GM21786 (cell line): ENCODE results near the gene MBD6.

Source experiments
- ATAC-seq: cut with Tn5 transposase; IDR thresholded peaks from one replicate; pipeline ENCODE4 v1.9.1; 2021; ENCODE audit not compliant: unreplicated experiment

The MBD6 gene

DNA sequence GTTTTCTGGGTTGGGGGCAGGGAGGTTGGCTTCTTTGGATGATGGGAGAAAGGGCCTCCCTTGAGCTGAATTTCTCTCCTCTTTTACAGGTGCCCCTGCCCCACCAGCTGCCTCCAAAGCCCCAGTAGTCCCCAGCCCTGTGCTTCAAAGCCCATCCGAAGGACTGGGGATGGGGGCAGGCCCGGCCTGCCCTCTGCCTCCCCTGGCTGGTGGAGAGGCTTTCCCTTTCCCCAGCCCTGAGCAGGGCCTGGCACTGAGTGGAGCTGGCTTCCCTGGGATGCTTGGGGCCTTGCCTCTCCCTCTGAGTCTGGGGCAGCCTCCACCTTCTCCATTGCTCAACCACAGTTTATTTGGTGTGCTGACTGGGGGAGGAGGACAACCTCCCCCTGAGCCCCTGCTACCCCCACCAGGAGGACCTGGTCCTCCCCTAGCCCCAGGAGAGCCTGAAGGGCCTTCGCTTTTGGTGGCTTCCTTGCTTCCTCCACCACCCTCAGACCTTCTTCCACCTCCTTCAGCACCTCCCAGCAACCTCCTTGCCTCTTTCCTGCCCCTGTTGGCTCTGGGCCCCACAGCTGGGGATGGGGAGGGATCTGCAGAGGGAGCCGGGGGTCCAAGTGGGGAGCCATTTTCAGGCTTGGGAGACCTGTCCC is 4.0 kb downstream of the MBD6 start:
- no peak for ATAC-seq

- ATAC-seq: no peak
Observed at GRCh38 chr12:57527184-57527583, 4.6 kb downstream of the MBD6 start.

DNA sequence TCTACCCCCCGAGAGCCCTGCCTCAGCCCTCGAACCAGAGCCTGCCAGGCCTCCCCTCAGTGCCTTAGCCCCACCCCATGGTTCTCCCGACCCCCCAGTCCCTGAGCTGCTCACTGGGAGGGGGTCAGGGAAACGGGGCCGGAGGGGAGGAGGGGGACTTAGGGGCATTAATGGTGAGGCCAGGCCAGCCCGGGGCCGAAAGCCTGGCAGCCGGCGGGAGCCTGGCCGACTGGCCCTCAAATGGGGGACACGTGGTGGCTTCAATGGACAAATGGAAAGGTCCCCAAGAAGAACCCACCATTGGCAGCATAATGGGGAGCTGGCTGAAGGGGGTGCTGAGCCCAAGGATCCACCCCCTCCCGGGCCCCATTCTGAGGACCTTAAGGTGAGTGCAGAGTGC is 5.6 kb downstream of the MBD6 start:
- ATAC-seq: no peak

DNA sequence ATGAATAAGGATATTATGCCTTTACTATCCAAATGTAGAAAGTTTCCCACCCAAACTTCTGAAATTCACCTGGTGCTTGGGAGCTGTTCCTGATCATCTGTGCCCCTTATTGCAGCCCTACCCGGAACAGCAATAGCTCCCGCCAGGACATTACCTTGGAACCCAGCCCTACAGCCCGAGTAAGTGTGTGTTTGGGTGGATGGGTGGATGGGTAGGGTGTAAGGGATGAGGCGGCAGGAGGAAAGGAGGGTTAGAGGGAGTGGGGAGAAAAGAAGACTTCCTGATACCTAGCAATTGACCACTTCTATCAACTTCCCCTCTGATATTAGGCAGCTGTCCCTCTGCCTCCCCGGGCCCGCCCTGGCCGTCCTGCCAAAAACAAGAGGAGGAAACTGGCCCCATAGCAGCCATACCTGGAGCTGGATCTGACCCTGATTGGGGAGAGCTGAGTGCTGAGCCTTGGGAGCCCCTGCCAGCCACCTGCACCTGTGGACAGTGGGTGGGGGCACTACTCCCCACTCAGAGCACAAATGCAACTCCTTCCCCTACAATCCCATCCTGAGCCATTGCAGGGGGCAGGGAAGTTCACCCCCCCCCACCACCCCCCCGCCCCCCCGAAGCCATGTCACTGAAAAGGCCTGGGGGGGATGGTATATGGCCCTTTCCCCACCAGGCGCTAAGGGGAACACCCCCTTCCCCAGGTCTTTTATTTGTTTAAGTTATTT is 6.4 kb downstream of the MBD6 start:
- ATAC-seq: no peak

DNA sequence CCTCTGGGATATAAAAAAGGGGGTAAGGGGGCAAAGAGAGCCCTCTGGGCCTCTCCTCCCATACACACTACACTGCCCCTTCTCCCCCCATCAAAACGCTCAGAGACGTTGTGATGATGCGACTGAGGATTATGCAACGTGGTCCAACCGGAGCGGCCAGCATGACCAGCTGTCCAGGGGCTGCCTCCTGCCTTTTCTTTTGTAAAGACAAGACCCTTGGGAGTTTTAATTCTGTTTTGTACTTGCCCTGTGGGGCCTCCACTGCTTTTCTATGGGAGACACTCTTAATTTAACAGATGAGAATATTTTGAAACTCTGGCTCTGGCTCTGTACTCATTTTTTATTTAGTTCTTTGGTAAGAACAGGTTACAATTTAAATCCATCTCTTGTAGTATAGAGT is 7.2 kb downstream of the MBD6 start:
- ATAC-seq: no peak

DNA sequence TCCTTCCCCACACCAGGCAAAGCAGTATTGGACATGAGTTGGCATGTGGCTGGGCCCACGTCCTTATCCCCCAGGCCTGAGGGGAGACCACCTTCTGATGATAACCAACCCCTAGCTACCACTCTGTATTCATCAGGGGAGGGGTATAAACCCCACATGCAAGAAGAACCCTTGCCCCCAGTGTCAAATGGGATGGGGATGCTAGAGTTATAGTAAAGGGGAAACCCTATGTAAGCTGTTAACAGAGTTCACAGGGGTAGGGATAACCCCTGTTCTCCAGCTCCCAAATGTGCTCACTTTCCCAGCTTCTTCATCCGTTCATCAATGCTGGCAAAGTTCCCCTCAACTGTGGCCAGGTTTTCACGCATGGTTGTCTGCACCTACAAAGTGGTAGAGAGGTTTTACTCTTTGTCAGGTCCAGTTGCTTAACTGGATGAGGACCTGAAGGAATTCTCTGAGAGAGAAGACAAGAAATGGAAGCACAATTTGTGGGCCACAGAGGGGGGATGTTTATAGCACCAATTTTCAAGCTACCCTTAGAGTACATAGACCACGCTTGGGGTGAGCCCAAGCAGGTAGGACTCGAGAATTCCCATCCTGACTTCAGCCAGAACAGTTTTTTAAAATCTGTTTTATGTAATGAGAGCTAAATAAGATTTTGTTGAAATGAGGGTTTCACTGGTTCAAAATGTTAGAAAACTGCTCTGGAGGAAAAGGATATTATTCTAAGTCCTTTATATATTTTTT is 7.9 kb downstream of the MBD6 start:
- no peak for ATAC-seq

DNA sequence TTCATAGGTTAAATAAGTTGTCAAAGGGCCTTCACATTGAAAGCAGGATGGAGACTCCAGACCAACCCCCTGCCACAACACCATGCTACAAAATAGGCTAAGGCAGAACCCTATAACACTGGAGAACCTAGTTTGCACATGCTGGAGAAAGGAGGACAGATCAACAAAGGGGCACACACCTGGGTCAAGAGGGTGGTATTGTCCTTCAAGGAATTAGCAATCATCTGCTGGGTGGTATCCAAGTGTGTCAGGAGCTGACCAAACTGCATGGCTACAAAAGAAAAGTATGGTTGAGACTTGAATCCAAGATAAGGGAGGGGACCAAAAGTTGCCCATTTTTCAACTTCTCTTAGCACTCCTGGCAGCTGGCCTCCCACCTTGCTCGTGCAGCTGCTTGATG is 9.2 kb downstream of the MBD6 start:
- ATAC-seq: no peak

GRCh38 chr12:57533108-57533507 is 10.5 kb downstream of the MBD6 start:
- ATAC-seq: no peak

- ATAC-seq: no peak
Observed at GRCh38 chr12:57534250-57534649, 11.6 kb downstream of the MBD6 start.

- no peak for ATAC-seq
Observed at GRCh38 chr12:57534991-57535543, 12.4 kb downstream of the MBD6 start.

DNA sequence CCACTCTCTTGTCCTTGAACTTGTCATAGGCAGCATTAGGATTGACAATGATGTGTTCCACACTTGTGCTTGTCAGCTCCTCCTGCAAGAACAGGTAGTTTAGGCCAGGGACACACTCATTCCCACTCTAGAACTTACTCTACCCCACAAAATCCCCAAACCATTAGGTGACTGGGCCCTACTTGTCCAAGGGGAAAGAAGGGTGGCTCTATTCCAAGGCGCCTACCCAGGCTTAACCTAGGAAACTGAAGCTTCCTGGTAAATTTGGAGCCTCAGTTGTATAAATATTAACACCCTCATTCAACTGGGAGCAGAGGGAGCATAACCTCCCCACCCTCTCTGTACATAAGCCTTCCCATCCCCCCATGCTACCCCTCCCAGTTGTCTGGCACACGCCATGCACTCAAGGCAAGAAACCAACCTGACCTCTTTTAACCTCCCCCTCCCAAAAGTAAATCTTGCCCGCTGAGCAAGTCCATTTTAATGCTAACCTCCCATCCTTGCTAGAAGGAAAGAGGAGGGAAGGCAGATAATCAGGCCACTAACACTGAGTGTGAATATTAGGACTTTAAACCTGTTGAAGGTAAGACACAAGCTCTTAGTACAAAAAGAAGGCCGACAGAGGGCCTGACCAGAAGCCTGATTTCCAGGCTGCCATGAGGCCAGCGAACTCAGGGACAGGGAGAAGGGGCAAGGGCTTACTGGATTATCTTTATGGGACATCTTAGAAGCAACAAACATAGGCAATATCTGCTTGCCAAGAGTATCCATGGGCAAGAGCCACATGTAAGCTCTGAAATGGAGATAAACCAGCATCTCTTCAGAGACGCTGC is 13.4 kb downstream of the MBD6 start:
- no peak for ATAC-seq

DNA sequence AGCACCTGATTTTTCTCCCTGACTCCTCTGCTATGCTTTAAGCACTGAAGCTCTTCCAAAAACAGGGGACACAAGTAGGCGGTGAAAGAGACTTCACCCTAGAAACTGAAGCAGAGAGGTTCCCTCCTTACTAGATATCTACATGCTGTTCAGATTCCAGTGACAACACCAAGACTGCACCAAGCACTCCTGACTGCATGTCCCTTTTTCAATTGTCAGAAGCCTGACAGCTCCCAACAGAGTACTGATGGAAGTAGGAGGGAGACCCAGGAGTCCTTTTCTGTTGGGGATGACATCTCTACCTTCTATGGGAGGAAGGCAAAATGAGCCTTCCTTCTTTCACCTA is 13.9 kb downstream of the MBD6 start:
- no peak for ATAC-seq

DNA sequence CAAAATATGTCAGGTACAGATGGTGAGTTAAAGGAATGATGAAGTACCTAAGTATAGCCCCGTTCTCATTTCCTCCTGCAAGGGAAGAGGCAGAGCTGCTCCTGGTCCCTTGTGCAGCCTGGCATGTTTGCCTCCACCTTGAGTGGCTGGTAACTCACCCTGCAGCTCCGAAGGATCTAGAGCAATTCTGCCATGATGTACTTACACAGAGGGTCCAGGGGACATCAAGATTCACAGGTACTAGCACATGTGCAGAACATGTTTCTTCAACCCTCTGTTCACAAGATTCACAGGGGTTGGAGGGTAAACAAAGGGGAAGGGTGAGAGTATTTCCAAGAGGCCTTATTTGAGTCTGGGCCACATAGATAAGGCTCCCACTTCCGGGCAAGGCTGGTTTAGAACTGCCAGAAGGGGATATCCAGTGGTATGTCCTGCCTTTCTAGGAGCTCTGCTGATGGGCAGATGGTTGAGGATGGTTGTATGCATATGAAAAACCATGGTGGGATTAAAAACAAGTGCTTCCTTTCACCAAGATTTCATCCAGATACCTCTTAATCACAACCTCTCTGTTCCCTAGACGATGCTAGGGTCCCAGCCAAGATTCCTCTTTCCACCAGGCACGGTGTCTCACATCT is 16.6 kb downstream of the MBD6 start:
- no peak for ATAC-seq

GRCh38 chr12:57541001-57541400 is 18.4 kb downstream of the MBD6 start:
- no peak for ATAC-seq

DNA sequence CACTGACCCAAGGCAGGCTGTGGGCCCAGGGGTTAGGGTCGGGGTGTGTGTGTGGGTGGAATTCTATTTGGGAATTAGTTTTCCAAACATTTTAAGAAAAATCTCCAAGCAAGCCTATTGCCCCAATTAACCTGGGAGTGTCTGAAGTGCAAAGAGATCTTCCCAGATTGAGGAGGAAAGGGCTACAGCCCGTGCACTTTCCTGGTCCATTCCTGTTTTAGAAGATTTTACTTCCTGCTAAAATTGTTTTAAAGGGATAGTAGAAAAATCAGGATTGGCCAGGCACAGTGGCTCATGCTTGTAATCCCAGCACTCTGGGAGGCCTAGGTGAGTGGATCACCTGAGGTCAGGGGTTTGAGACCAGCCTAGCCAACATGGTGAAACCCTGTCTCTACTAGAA is 19.1 kb downstream of the MBD6 start:
- ATAC-seq: no peak

GRCh38 chr12:57543581-57543980 is 21.0 kb downstream of the MBD6 start:
- ATAC-seq: no peak

DNA sequence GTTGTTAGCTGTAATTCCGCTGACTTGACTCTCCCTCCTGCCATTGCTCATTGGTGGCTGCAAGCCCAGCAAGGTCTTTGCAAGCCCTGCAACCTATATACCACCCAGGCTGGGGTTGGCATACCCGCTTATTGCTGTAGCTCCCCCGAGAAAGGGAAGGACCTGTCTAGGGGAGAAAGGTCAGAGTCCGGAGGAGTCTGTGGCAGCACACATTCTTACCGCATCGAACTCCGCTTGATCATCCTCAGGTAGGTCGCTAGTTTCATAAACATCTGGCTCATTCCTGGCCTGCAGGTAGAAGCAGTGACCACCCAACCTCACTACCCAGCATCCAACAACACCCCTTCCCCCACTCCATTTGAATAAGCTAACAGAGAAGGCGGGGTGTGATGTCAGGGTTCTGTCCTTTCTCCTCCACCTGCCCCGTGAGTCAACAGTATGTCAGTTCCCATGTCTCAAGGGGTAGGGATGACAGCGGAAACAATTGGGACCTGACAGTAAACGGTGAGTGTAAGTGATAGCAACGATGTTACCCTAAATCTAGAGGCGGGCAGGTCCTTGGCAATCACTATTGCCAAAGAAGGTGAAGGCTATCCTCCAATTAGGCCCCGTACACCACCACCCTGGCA is 23.3 kb downstream of the MBD6 start:
- ATAC-seq: no peak

- peak; percentile 99 for ATAC-seq
Observed at GRCh38 chr12:57546438-57547287, 24.0 kb downstream of the MBD6 start, which contains the start of gene DCTN2. DCTN2 (minus strand) TSS chr12:57547192; CDS start chr12:57547063, 129 bp downstream.
